Activated CD8-positive, alpha-beta memory T cell treated with anti-CD3 and anti-CD28 coated beads for 48 hours (primary cell): ENCODE results near the gene PDPK1.
"Not testable (repeated sequence)": the region's sequence is repeated elsewhere in the genome, so short reads cannot be mapped to it uniquely, and the experiment has no call there.

Experiments
- DNase-seq, 3 experiments: peaks; one replicate each; pipeline ENCODE4 v3.0.0-alpha.2; 2020; ENCODE audit warnings: low read depth in 2 of 3, low spot score in 2 of 3

The PDPK1 gene

GRCh38 chr16:2586901-2587480 is 49.2 kb downstream of the PDPK1 start:
- no peak for DNase-seq

- no peak for DNase-seq
These were observed 50.2 kb downstream of the PDPK1 start for GRCh38 chr16:2587891-2588565.

- DNase-seq: no peak
These were observed 53.8 kb downstream of the PDPK1 start for GRCh38 chr16:2591476-2592240.

- DNase-seq: no peak
These were observed 55.0 kb downstream of the PDPK1 start for GRCh38 chr16:2592786-2593185.

- no peak for DNase-seq
These were observed 57.8 kb downstream of the PDPK1 start for GRCh38 chr16:2595393-2596205.

- no peak for DNase-seq
These were observed 59.1 kb downstream of the PDPK1 start for GRCh38 chr16:2596747-2597559.

- DNase-seq: no peak
These were observed 59.7 kb downstream of the PDPK1 start for GRCh38 chr16:2597560-2597902.

GRCh38 chr16:2598133-2598641 is 60.4 kb downstream of the PDPK1 start:
- DNase-seq: no peak

GRCh38 chr16:2598723-2599122 is 60.9 kb downstream of the PDPK1 start:
- no peak for DNase-seq

GRCh38 chr16:2599165-2599564 is 61.3 kb downstream of the PDPK1 start:
- not testable (repeated sequence) for DNase-seq

- not testable (repeated sequence) for DNase-seq
These were observed 62.0 kb downstream of the PDPK1 start for GRCh38 chr16:2599785-2600184.

- DNase-seq: not testable (repeated sequence)
These were observed 63.6 kb downstream of the PDPK1 start for GRCh38 chr16:2601301-2602025.

GRCh38 chr16:2602175-2602574 is 64.4 kb downstream of the PDPK1 start:
- DNase-seq: not testable (repeated sequence)

- peak; percentile 84 to 88 (median 84) for DNase-seq
These were observed 65.6 kb downstream of the PDPK1 start for GRCh38 chr16:2603165-2604015.

GRCh38 chr16:2604016-2604369 is 66.2 kb downstream of the PDPK1 start:
- not testable (repeated sequence) for DNase-seq

- DNase-seq: not testable (repeated sequence)
These were observed 69.0 kb downstream of the PDPK1 start for GRCh38 chr16:2606820-2607219.

GRCh38 chr16:2609345-2609744 is 71.5 kb downstream of the PDPK1 start:
- DNase-seq: not testable (repeated sequence)

GRCh38 chr16:2609827-2610470 is 72.1 kb downstream of the PDPK1 start:
- DNase-seq: no peak
